HG03045 (cell line): ENCODE results near the gene CBY1.

ENCODE experiments used
- ATAC-seq: cut with Tn5 transposase; IDR thresholded peaks from one replicate; pipeline ENCODE4 v1.9.1; 2021; ENCODE audit warnings: mild to moderate bottlenecking, moderate library complexity; ENCODE audit not compliant: unreplicated experiment

The CBY1 gene

DNA sequence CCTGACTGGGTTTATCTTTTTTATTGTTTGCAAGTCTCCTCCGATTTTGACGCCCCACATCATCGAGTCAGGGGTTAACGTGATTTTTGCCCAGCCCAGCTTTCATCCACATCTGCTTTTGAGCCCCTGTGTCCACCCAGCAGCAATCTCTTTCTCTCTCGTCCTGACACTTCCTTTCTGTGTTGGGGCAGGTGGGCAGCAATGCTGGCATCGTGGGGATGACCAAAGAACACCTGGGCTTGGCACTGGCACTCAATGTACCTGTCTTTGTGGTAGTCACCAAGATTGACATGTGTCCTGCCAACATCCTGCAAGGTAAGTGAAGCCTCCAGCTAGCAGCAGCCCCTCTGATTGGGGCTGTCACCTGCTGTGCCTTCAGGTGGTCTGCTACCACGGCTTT lies 65.1 kb downstream of the CBY1 start:
- no peak for ATAC-seq
